BJ (cell line): ENCODE results near the gene ZFX. TPM values are rescaled to one million over a fixed set of nuclear protein-coding genes. Genes with fewer than 3 reads are reported as not detected.
A peak's percentile ranks its signal among the peaks of the same experiment; 100 is the strongest.
"Not testable (repeated sequence)": the region's sequence is repeated elsewhere in the genome, so short reads cannot be mapped to it uniquely, and the experiment has no call there.

Experiments used
- CTCF ChIA-PET: fragments of 350-600 bp; formaldehyde crosslinking; extraction: SDS; loops from one replicate; lab custom pipeline; 2021; ENCODE audit warnings: antibody characterized with exemption, inconsistent platforms; lab: Yijun Ruan, JAX
- POLR2A ChIA-PET: fragments of 300-600 bp; sonication (Branson Sonifier 250); formaldehyde crosslinking; extraction: SDS; loops from one replicate; lab custom pipeline; 2021; ENCODE audit warnings: antibody characterized with exemption; lab: Charles Lee
- DNase-seq: peaks from one replicate; pipeline ENCODE4 v3.0.0-alpha.2; 2011; ENCODE audit warnings: low read depth
- H3K27me3 ChIP-seq: 2 replicates; pipeline ENCODE4 v1.6.0; 2011; ENCODE audit warnings: low read length; ENCODE audit not compliant: control insufficient read depth, insufficient read depth
- H3K36me3 ChIP-seq: 2 replicates; pipeline ENCODE4 v1.5.1; 2011; ENCODE audit warnings: low read length; ENCODE audit not compliant: control insufficient read depth, insufficient read depth
- H3K4me3 ChIP-seq: 2 replicates; pipeline ENCODE4 v1.5.1; 2011; ENCODE audit warnings: low read depth, mild to moderate bottlenecking, control low read depth, low read length
- CTCF ChIP-seq: IDR thresholded peaks from 2 replicates; pipeline ENCODE4 v1.5.1; 2011; ENCODE audit warnings: low read depth, mild to moderate bottlenecking, control low read depth, inconsistent platforms, low read length, moderate library complexity; ENCODE audit not compliant: insufficient read depth
- polyA plus RNA-seq: library from polyadenylated mRNA; depleted of rRNA; stranded (reverse); fragments of >200 nt; gene quantifications from 2 replicates; pipeline ENCODE4 v1.2.3, GENCODE V29; 2011

The ZFX gene
- polyA plus RNA-seq, 1 experiment: 12.5 TPM

GRCh38 chrX:24150898-24151297 lies 1.4 kb downstream of the ZFX start:
- Histone ChIP-seq H3K27me3 (no peaks in the 10 kb centered on the region), H3K36me3 (no peaks in the 10 kb centered on the region), H3K4me3 (peak overlapping the region; percentile 73)
- TF ChIP-seq CTCF: no peak
- POLR2A ChIA-PET: no interaction called here
- CTCF ChIA-PET: no interaction called here
- no peak for DNase-seq

GRCh38 chrX:24151513-24151912 lies 2.0 kb downstream of the ZFX start:
- CTCF ChIA-PET: interaction anchor here (1.6 kb wide), 1 partner anchor 91 kb away, joined by 4 read pairs; no protein-coding TSS in a partner anchor
- peak overlapping the region; percentile 73 for H3K4me3 ChIP-seq
- POLR2A ChIA-PET: no interaction called here
- no peak for DNase-seq
- no peaks in the 10 kb centered on the region for H3K27me3 ChIP-seq
- no peaks in the 10 kb centered on the region for H3K36me3 ChIP-seq
- no peak for TF ChIP-seq CTCF

- DNase-seq: no peak
- TF ChIP-seq CTCF: no peak
- H3K4me3 ChIP-seq: 0 out of 2 replicates have a peak overlapping the region, but pooled peaks have one; percentile 0
- CTCF ChIA-PET: no interaction called here
- POLR2A ChIA-PET: no interaction called here
- H3K27me3 ChIP-seq: no peaks in the 10 kb centered on the region
- no peaks in the 10 kb centered on the region for H3K36me3 ChIP-seq
Observed at GRCh38 chrX:24153178-24153795, 3.8 kb downstream of the ZFX start.

- H3K36me3 ChIP-seq: no peaks in the 10 kb centered on the region
- no peak for DNase-seq
- ChIA-PET POLR2A (no interaction called here), CTCF (no interaction called here)
- no peak overlapping the region for H3K4me3 ChIP-seq
- no peak for TF ChIP-seq CTCF
- H3K27me3 ChIP-seq: no peaks in the 10 kb centered on the region
Observed at GRCh38 chrX:24153796-24154189, 4.3 kb downstream of the ZFX start.

- no peak for TF ChIP-seq CTCF
- ChIA-PET POLR2A (no interaction called here), CTCF (no interaction called here)
- Histone ChIP-seq H3K27me3 (no peaks in the 10 kb centered on the region), H3K36me3 (no peaks in the 10 kb centered on the region), H3K4me3 (no peak overlapping the region)
- no peak for DNase-seq
Observed at GRCh38 chrX:24154490-24155034, 5.0 kb downstream of the ZFX start.

GRCh38 chrX:24155747-24156146 lies 6.2 kb downstream of the ZFX start:
- H3K36me3 ChIP-seq, DNase-seq, H3K4me3 ChIP-seq, POLR2A ChIA-PET, H3K27me3 ChIP-seq: not testable (repeated sequence)
- CTCF ChIA-PET: interaction anchor here (0.6 kb wide), 1 partner anchor 31 kb away, joined by 3 read pairs; no protein-coding TSS in a partner anchor
